ENCODE data around the gene WDFY2.

Gene WDFY2

DNA sequence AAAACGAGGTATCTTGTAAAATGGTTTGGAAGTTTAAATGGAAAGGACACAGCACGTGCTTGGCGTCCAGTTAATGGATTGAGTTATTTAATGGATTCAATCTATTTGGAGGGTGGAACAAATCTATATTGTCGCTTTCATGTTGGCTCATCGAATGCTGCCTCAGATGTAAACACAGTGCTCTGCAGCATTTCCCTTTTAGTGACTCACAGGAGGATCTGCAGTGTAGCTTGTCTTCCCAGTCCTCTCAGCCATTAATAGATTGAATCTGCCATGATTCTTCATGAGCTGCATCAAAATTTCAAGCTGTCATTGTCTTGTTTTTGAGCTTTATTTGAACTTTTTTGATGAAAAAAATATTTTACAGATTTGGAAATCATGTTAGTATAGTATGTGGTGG lies 175.0 kb downstream of the WDFY2 start:
- no peaks in the 10 kb centered on the region for H3K27me3 ChIP-seq (ENCODE audit: control insufficient read depth, insufficient read depth, low read length)
- no peaks in the 10 kb centered on the region for H3K9me3 ChIP-seq (ENCODE audit: control insufficient read depth, low read depth, low read length)
- peaks cover 52% of the 10 kb centered on the region for H3K36me3 ChIP-seq (ENCODE audit: control insufficient read depth, low read depth, low read length)
- H3K9ac ChIP-seq (ENCODE audit: low read length) = no peak overlapping the region
- H3K4me1 ChIP-seq (ENCODE audit: control insufficient read depth, low read depth, low read length) = no peaks in the 10 kb centered on the region
- no peak overlapping the region for H3K4me3 ChIP-seq (ENCODE audit: low read length)
- H3K27ac ChIP-seq (ENCODE audit: low read length) = no peak overlapping the region

DNA sequence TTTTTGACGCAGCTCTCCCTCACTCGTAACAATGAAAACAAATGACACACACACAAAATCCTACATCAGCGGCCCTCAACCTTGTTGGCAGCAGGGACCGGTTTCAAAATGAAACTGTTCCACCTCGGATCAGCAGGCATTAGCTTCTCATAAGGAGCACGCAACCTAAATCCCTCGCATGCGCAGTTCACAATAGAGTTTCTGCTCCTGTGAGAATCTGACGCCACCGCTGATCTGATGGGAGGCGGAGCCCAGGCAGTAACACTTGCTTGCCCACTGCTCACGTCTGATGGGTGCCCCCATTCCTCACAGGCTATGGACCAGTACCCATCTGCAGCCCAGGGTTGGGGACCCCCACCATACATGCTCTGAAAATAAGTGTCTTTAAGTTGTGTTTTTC lies 176.3 kb downstream of the WDFY2 start:
- H3K9me3 ChIP-seq (ENCODE audit: control insufficient read depth, low read depth, low read length) = no peaks in the 10 kb centered on the region
- H3K36me3 ChIP-seq (ENCODE audit: control insufficient read depth, low read depth, low read length) = peaks cover 46% of the 10 kb centered on the region
- H3K9ac ChIP-seq (ENCODE audit: low read length) = no peak overlapping the region
- H3K4me1 ChIP-seq (ENCODE audit: control insufficient read depth, low read depth, low read length) = no peaks in the 10 kb centered on the region
- H3K27me3 ChIP-seq (ENCODE audit: control insufficient read depth, insufficient read depth, low read length) = no peaks in the 10 kb centered on the region
- no peak overlapping the region for H3K4me3 ChIP-seq (ENCODE audit: low read length)
- no peak overlapping the region for H3K27ac ChIP-seq (ENCODE audit: low read length)

GRCh38 chr13:51761643-51762350 lies 177.5 kb downstream of the WDFY2 start:
- H3K9me3 ChIP-seq (ENCODE audit: control insufficient read depth, low read depth, low read length) = no peaks in the 10 kb centered on the region
- H3K4me1 ChIP-seq (ENCODE audit: control insufficient read depth, low read depth, low read length) = no peaks in the 10 kb centered on the region
- no peak overlapping the region for H3K27ac ChIP-seq (ENCODE audit: low read length)
- H3K27me3 ChIP-seq (ENCODE audit: control insufficient read depth, insufficient read depth, low read length) = no peaks in the 10 kb centered on the region
- H3K36me3 ChIP-seq (ENCODE audit: control insufficient read depth, low read depth, low read length) = peaks cover 43% of the 10 kb centered on the region
- no peak overlapping the region for H3K4me3 ChIP-seq (ENCODE audit: low read length)
- H3K9ac ChIP-seq (ENCODE audit: low read length) = no peak overlapping the region

GRCh38 chr13:51763486-51763885 lies 179.2 kb downstream of the WDFY2 start:
- Histone ChIP-seq H3K9ac (ENCODE audit: low read length) (no peak overlapping the region), H3K4me3 (ENCODE audit: low read length) (no peak overlapping the region), H3K36me3 (ENCODE audit: control insufficient read depth, low read depth, low read length) (peaks cover 34% of the 10 kb centered on the region), H3K4me1 (ENCODE audit: control insufficient read depth, low read depth, low read length) (no peaks in the 10 kb centered on the region), H3K27me3 (ENCODE audit: control insufficient read depth, insufficient read depth, low read length) (no peaks in the 10 kb centered on the region), H3K9me3 (ENCODE audit: control insufficient read depth, low read depth, low read length) (no peaks in the 10 kb centered on the region), H3K27ac (ENCODE audit: low read length) (no peak overlapping the region)

DNA sequence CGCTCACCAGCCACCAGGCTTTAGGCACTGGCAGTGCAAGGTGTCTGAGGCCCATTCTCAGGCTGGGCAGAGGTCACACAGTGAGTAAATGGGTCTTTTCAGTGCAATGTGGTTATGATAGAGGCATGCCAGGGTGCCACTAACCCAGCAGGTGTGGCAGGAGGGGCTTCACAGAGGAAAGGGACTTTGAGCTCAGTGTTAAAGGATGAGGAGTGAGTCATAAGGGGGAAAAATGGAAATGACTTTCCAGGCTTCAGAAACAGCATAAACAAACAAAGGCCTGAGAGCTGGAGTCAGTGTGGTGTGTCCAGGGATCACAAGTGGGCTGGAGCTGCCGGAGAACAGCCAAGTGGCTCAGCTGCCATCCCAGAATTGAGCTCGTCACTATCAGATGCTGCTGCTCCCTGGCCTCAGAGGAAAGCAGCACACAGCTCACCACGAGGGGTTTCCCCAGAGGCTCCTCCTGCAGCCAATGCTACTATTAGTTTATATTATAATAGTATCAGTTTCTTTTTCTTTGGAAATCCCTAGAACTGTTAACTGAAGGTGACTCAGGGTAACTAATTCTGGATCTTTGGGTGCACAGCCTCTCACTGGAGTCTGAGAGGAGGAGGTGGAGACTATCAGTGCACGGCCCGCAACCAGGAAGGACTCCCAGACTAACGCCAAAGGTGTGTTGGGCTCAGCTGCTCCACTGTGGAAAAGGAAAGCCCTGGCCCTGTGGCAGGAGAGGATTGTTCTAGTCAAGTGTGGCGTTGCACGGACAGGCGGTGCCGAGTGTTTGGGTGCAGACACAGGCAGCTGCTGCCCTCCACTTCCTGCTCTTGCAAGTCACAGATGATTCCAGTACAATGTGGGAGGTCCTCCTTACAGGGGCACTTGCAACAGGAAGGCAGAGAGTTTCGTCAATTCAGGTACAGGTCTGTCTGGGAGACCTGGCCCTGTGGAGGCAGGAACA lies 180.2 kb downstream of the WDFY2 start:
- no peaks in the 10 kb centered on the region for H3K9me3 ChIP-seq (ENCODE audit: control insufficient read depth, low read depth, low read length)
- no peaks in the 10 kb centered on the region for H3K4me1 ChIP-seq (ENCODE audit: control insufficient read depth, low read depth, low read length)
- H3K27ac ChIP-seq (ENCODE audit: low read length) = no peak overlapping the region
- no peak overlapping the region for H3K4me3 ChIP-seq (ENCODE audit: low read length)
- no peak overlapping the region for H3K9ac ChIP-seq (ENCODE audit: low read length)
- H3K27me3 ChIP-seq (ENCODE audit: control insufficient read depth, insufficient read depth, low read length) = no peaks in the 10 kb centered on the region
- peaks cover 27% of the 10 kb centered on the region for H3K36me3 ChIP-seq (ENCODE audit: control insufficient read depth, low read depth, low read length)

DNA sequence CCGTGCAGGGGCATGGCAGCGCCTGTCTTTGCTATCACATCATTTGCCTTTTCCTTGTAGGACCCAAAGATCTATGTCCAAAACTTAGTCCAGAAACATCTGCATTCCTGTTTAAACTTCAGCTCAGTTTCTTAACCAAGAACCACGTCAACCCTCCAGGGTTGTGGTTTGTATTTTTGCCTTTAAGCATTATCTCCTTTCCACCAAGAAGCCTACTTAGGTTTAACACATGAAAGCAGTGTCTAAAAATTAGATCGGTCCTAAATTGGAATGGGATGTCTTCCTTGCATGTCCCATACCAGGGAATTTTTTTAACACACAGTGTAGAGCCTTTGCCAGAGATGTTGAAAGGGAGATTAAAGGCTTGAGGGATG lies 180.9 kb downstream of the WDFY2 start:
- H3K27me3 ChIP-seq (ENCODE audit: control insufficient read depth, insufficient read depth, low read length) = no peaks in the 10 kb centered on the region
- no peaks in the 10 kb centered on the region for H3K9me3 ChIP-seq (ENCODE audit: control insufficient read depth, low read depth, low read length)
- no peaks in the 10 kb centered on the region for H3K4me1 ChIP-seq (ENCODE audit: control insufficient read depth, low read depth, low read length)
- H3K27ac ChIP-seq (ENCODE audit: low read length) = no peak overlapping the region
- no peak overlapping the region for H3K4me3 ChIP-seq (ENCODE audit: low read length)
- no peak overlapping the region for H3K9ac ChIP-seq (ENCODE audit: low read length)
- H3K36me3 ChIP-seq (ENCODE audit: control insufficient read depth, low read depth, low read length) = peaks cover 20% of the 10 kb centered on the region

- Histone ChIP-seq H3K4me1 (ENCODE audit: control insufficient read depth, low read depth, low read length) (no peaks in the 10 kb centered on the region), H3K9ac (ENCODE audit: low read length) (no peak overlapping the region), H3K27me3 (ENCODE audit: control insufficient read depth, insufficient read depth, low read length) (no peaks in the 10 kb centered on the region), H3K27ac (ENCODE audit: low read length) (no peak overlapping the region), H3K36me3 (ENCODE audit: control insufficient read depth, low read depth, low read length) (peaks cover 11% of the 10 kb centered on the region), H3K9me3 (ENCODE audit: control insufficient read depth, low read depth, low read length) (no peaks in the 10 kb centered on the region), H3K4me3 (ENCODE audit: low read length) (no peak overlapping the region)
Measured at GRCh38 chr13:51767100-51767499, 182.8 kb downstream of the WDFY2 start.

DNA sequence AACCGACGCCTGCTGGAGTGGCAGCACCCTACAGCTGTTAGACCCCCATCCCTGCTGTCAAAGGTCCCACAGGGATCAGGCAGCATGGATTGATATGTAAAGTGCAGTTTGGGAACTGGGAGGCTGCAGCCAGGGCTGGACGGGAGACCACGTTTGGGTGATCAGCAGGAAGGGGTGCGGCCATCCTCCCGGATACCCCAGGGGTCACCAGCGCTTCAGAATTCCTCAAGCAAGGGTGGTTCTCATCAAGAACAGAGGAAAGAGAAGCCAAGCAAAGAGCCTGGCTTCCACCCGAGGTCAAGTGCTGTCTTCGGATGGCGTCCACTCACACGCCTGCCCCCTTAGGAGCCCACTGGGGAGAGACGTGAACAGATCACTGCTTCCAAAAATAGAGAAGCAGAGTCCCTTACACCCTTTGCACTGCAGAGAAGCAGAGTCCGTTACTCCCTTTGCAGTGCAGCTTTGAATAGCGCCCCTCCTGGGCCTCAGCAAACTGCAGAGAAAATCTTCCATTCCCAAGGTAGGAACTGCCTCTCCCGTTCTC lies 184.2 kb downstream of the WDFY2 start:
- Histone ChIP-seq H3K9ac (ENCODE audit: low read length) (no peak overlapping the region), H3K36me3 (ENCODE audit: control insufficient read depth, low read depth, low read length) (peaks cover 3% of the 10 kb centered on the region), H3K4me3 (ENCODE audit: low read length) (no peak overlapping the region), H3K27ac (ENCODE audit: low read length) (no peak overlapping the region), H3K4me1 (ENCODE audit: control insufficient read depth, low read depth, low read length) (no peaks in the 10 kb centered on the region), H3K9me3 (ENCODE audit: control insufficient read depth, low read depth, low read length) (no peaks in the 10 kb centered on the region), H3K27me3 (ENCODE audit: control insufficient read depth, insufficient read depth, low read length) (no peaks in the 10 kb centered on the region)

- H3K36me3 ChIP-seq (ENCODE audit: control insufficient read depth, low read depth, low read length) = peaks cover 3% of the 10 kb centered on the region
- no peak overlapping the region for H3K4me3 ChIP-seq (ENCODE audit: low read length)
- no peaks in the 10 kb centered on the region for H3K9me3 ChIP-seq (ENCODE audit: control insufficient read depth, low read depth, low read length)
- no peak overlapping the region for H3K9ac ChIP-seq (ENCODE audit: low read length)
- no peak overlapping the region for H3K27ac ChIP-seq (ENCODE audit: low read length)
- no peaks in the 10 kb centered on the region for H3K27me3 ChIP-seq (ENCODE audit: control insufficient read depth, insufficient read depth, low read length)
- H3K4me1 ChIP-seq (ENCODE audit: control insufficient read depth, low read depth, low read length) = no peaks in the 10 kb centered on the region
Measured at GRCh38 chr13:51768976-51769375, 184.7 kb downstream of the WDFY2 start.

GRCh38 chr13:51769455-51770127 lies 185.3 kb downstream of the WDFY2 start:
- H3K27ac ChIP-seq (ENCODE audit: low read length) = no peak overlapping the region
- no peaks in the 10 kb centered on the region for H3K27me3 ChIP-seq (ENCODE audit: control insufficient read depth, insufficient read depth, low read length)
- no peak overlapping the region for H3K9ac ChIP-seq (ENCODE audit: low read length)
- H3K36me3 ChIP-seq (ENCODE audit: control insufficient read depth, low read depth, low read length) = peaks cover 3% of the 10 kb centered on the region
- H3K4me1 ChIP-seq (ENCODE audit: control insufficient read depth, low read depth, low read length) = no peaks in the 10 kb centered on the region
- no peak overlapping the region for H3K4me3 ChIP-seq (ENCODE audit: low read length)
- H3K9me3 ChIP-seq (ENCODE audit: control insufficient read depth, low read depth, low read length) = no peaks in the 10 kb centered on the region

GRCh38 chr13:51770160-51770559 lies 185.9 kb downstream of the WDFY2 start:
- no peak overlapping the region for H3K4me3 ChIP-seq (ENCODE audit: low read length)
- peaks cover 3% of the 10 kb centered on the region for H3K36me3 ChIP-seq (ENCODE audit: control insufficient read depth, low read depth, low read length)
- H3K27me3 ChIP-seq (ENCODE audit: control insufficient read depth, insufficient read depth, low read length) = no peaks in the 10 kb centered on the region
- H3K9ac ChIP-seq (ENCODE audit: low read length) = no peak overlapping the region
- H3K27ac ChIP-seq (ENCODE audit: low read length) = no peak overlapping the region
- no peaks in the 10 kb centered on the region for H3K4me1 ChIP-seq (ENCODE audit: control insufficient read depth, low read depth, low read length)
- no peaks in the 10 kb centered on the region for H3K9me3 ChIP-seq (ENCODE audit: control insufficient read depth, low read depth, low read length)

Measured in iPS-18a (cell line).